HT-29 (cell line): ENCODE measurements around the gene CHCT1. TPM values are rescaled to one million over a fixed set of nuclear protein-coding genes. Genes with fewer than 3 reads are reported as not detected.
"Not testable (repeated sequence)": the region's sequence is repeated elsewhere in the genome, so short reads cannot be mapped to it uniquely, and the experiment has no call there.

ENCODE experiments used
- DNase-seq: peaks from one replicate; pipeline ENCODE4 v3.0.0-alpha.2; 2015; ENCODE audit warnings: low spot score
- total RNA-seq: library from RNA; depleted of rRNA; stranded (reverse); fragments of >200 nt; shearing (Covaris generic); gene quantifications from 2 replicates; pipeline ENCODE4 v1.2.3, GENCODE V29; 2014

The CHCT1 gene
- total RNA-seq, 1 experiment from 2014 or later, result not detected

DNA sequence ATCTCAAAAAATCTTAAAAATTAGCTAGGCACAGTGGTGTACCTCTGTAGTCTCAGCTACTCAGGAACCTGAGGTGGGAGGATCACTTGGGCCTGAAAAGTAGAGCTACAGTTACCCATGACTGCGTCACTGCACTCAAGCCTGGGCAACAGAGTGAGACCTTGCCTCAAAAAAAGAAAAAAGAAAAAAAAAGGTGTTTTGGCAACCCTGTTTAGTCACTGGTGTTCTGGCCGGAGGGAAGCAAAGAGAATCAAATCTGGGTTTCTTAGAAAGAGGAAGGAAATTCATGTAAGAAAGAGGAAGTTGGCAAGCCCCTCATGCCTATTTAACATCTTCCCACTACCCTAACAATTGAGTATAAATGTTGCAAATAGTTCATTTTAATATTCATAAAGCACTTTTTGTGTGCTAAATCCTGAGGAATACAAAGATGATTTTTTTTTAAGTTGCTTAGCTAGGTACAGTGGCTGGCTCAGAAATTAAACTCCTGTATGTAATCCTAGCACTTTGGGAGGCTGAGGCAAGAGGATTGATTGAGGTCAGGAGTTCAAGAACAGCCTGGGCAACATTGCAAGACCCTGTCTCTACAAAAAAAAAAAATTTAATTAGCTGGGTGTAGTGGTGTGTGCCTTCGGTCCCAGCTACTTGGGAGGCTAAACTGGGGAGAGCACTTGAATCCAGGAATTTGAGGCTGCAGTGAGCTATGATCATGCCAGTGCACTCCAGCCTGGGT is 23.9 kb upstream of the CHCT1 start:
- no peak for DNase-seq

DNA sequence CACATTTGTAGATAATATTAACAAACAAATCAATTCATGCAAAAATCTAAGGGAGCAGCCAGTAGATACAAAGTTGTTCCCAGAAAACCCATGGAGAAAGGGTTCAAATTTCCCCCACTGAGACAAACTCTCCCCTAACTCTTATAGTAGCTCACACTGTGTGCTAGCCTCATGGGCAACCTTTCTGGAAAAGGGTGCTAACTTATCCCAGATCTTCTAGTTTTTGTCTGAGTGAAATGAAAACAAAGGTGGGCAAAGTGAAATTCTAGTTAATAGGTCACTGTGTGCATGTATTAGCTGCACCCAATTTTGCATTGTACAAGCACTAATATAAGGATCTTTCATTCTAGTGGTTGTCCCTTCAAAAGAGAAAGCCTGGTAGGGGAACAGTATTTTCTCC is 20.5 kb upstream of the CHCT1 start:
- no peak for DNase-seq

DNA sequence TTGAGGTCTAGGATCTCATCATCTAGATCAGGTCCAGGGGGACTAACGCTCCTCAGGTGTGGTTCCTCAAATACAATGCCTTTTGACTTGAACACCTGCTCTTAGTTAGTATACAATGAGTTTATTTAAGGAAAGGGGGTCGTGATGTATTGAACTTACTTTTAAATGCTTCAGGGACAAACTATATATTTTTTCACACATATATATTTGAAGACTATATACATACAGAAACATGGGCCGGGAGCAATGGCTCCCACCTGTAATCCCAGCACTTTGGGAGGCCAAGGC is 18.8 kb upstream of the CHCT1 start:
- no peak for DNase-seq

DNA sequence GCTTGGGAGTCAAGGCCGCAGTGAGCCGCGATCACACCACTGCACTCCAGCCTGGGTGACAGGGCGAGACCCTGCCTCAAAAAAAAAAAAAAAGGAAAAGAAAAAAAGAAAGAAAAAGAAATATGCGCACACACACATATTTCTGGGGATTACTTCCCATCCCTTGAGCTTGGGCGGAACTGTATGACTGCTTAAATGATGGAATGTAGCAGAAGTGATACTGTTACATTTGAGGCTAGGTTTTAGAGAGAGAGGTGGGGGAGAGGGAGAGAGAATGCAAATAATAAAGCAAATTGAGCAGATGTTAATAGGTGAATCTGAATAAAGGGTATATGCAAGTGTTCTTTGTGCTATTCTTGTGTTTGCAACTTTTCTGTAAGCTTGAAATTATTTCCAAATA is 18.3 kb upstream of the CHCT1 start:
- no peak for DNase-seq

DNA sequence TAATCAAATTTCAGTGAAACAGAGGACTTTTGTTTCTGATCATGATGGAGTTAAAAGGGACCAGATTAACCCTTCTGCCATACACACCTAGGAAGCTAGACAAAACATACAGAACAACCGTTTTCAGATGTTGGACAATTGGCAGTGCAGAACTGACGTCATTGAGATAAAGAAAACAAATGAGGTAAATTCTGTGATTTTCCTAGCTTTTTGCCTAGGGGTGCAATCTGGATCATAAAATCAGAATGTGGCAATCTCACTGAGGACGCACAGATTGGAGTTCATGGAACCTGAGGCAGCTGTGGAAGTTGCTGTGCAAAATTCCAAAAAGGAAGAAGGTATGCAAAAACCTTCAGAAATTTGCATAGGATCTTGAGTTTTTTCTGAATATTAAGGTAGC is 15.4 kb upstream of the CHCT1 start:
- no peak for DNase-seq

DNA sequence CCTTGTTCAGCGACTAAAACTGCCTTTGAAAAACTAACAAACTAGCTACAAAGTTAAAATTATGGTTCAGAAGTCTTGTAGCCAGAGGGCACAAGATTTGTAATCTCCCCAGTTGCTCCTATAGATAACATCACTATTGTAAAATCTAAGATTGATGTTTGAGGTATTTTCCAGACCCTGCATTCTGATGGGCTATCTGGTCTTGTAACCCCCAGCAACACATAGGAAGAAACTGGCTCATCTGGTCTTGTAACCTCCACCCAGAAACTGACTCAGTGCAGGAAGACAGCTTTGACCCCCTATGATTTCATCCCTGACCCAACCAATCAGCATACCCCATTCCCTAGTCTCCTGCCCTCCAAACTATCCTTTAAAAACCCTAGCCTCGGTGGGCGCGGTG is 12.3 kb upstream of the CHCT1 start:
- no peak for DNase-seq

DNA sequence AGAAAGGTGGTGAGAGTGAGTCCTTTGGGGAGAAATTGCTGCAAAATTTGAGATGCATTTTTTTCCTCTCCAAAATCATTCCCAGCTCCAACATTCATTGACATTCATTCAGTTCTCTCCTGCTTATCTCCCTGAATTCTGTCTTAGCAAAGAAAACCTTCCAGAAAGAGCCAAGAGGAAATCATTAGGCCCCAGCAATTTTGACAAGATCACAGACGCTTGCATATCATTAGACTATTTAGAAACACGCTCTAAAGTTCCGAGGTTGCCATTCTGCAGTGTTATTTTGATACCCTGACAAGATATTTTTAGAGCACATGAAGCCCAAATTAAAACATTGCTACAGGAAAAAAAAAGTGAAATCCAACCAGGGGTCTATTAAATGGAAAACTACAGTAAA is 9.6 kb upstream of the CHCT1 start:
- DNase-seq, result no peak

DNA sequence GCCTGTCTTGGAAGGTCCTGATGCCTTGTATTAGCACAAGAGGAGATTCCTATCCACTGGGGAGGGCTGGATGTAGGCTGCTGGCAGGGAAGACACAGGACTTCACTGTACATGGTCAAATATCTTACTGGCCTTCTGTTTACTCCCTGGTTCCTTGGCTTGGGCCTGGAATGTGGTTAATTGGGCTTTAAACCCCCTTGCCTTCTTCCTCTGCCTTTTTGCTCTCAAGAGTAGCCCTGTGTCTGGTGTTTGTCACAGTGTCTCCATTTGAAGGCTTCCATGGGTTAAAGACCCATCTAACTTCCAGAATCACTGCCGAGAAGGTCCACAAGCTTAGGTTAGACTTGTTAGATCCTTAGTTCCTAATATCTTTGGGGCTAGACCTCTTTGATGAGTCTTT is 7.1 kb upstream of the CHCT1 start:
- DNase-seq, result no peak

DNA sequence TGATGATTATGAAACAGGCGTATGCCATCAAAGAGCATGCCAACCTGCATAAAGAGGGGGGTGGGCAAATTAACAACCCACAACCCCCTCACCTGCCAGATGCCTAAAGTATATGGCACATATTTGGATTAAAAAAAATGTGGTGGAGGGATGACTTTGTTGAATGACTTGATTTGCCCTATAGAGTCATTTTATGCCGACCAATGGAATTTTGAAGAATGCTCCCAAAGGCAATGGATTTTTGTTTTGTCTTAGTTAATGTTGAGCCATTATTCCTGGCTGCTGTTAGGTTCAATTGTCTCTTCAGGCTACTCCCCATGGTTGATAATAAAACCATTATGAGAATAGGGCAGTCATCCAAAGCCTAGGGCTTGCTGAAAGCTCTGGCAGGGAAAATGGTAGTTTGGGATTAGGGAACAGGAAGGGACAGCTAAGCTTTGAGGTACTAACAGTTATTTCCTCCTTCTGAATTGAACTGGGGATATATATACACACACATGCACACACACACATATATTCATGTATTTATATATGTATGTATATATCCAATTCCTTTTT is 5.8 kb upstream of the CHCT1 start:
- no peak for DNase-seq

DNA sequence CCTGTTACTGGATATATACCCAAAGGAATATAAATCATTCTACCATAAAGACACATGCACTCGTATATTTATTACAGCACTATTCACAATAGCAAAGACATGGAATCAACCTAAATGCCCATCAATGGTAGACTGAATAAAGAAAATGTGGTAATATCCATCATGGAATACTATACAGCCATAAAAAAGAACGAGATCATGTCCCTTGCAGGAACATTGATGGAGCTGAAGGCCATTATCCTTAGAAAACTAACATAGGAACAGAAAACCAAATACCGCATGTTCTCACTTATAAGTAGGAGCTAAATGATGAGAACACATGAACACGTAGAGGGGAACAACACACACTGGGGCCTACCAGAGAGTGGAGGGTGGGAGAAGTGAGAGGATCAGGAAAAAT is 3.3 kb upstream of the CHCT1 start:
- DNase-seq, result not testable (repeated sequence)

DNA sequence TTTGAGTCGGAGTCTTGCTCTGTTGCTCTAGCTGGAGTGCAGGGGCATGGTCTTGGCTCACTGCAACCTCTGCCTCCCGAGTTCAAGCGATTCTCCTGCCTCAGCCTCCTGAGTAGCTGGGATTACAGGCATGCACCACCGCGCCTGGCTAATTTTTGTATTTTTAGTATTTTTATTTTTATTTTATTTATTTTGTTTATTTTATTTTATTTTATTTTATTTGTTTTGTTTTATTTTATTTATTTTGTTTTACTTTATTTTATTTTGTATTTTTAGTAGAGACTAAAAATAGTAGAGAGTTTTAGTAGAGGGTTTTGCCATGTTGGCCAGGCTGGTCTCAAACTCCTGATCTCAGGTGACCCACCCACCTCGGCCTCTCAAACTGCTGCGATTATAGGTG is 2.4 kb upstream of the CHCT1 start:
- DNase-seq, result not testable (repeated sequence)

DNA sequence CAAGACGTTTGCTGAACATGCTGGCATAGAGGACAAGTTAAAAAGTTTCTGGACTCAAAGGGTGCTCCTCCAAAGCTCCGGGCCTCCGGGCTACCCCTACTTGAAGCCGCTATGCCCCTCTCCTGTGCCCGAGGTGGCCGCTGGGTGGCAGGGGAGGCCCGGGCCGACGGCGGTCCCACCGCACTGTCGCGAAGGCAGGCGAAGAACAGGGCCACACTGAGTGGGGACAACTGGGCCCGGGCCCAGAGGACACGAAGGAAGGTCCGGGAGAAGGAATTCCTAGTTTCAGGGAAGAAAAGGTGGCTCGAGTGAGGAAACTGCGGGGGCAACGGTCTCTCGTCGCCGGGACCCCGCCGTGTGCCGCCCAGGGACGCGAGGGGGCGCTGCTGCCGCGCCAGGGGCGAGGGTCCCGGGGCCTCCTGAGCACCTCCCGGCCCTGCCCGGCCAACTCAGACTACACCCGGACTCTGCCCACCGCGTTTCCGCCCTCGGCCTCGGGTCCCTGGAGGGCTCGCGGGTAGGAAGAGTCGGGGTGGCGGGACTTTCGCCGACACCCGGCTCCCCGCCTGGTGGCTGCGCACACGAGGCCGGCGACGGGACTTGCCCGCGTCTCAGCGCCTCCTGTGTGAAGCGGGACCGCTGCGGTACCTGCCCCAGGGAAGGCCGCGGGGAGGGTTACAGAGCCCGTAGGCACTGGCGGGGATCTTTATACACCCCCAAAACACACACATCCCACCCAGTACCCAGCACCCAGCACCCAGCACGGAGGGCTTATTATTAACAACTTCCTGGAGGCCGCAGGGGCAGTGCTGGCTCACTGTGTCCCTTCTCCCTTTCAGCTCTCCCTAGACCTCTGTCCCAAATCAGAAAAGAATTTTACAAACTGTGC is 772 bp upstream of the CHCT1 start:
- DNase-seq, result peak; percentile 71

DNA sequence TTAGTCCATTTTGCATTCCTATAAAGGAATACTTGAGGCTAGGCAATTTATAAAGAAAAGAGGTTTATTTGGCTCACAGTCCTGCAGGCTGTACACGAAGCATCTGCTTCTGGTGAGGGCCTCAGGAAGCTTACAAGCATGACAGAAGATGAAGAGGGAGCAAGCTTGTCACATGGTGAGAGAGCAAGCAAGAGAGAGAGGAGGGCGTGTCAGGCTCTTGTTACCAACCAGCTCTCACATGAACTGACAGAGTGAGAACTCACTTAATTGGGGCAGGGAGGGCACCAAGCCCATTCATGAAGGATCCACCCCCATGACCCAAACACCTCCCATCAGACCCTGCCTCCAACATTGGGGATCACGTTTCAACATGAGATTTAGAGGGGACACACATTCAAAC is 1.6 kb downstream of the CHCT1 start:
- no peak for DNase-seq

DNA sequence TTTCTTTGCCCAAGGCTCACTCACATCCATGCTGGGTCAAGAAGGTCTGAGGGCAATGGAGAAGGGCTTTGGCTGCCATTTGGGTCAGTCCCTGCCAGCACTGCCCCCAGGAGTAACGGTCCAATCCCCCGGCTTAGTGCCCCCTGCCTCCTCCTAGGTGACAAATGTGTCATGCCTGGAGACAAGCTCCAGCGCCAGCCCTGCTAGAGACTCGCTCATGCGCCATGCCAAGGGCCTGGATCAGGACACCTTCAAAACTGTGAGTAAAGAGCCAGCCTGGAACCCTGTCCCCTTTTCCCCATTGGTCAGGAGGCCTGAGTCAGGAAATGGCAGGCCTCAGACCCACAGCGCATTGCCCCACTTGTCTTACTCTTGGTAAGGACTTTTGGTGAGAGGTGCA is 3.3 kb downstream of the CHCT1 start:
- no peak for DNase-seq

DNA sequence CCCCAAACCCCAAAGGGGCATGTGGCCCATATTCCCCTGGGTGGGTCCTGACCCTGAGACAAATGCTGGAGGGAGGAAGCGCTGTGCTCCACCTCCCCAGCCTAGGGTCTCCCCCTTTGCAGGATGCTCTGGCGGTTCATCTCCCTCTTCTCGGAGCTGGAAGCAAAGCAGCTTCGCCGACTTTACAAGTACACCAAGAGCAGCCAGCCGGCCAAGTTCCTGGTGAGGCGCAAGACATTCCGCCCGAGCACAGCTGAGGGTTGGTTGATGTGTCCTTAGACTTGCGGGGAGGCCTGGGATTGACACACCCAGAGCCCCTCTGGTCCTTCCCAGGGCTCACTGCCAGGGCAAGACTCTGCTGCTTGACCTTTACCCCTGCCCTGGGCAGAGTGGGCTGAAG is 4.3 kb downstream of the CHCT1 start:
- DNase-seq, result no peak

DNA sequence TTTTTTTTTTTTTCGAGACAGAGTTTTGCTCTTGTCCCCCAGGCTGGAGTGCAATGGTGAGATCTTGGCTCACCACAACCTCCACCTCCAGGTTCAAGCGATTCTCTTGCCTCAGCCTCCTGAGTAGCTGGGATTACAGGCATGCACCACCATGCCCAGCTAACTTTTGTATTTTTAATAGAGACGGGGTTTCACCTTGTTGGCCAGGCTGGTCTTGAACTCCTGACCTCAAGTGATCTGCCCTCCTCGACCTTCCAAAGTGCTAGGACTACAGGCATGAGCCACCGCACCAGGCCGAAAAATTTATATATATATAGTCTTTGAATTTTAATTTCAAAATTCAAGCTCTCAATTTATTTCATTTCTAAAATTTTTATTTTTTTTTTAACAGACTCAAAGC is 6.2 kb downstream of the CHCT1 start:
- not testable (repeated sequence) for DNase-seq

DNA sequence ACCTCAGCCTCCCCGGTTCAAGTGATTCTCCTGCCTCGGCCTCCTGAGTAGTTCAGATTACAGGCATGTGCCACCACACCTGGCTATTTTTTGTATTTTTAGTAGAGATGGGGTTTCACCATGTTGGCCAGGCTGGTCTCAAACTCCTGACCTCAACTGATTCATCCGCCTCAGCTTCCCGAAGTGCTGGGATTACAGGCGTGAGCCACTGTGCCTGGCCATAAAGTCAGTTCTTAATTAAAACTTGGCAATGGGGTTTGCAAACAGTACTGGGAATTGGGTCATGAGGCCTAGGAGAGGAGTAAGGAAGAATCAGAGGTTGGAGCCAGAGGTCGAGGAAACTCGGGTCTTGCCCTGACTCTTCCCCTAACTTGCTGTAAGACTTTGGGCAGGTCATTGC is 8.3 kb downstream of the CHCT1 start:
- not testable (repeated sequence) for DNase-seq

DNA sequence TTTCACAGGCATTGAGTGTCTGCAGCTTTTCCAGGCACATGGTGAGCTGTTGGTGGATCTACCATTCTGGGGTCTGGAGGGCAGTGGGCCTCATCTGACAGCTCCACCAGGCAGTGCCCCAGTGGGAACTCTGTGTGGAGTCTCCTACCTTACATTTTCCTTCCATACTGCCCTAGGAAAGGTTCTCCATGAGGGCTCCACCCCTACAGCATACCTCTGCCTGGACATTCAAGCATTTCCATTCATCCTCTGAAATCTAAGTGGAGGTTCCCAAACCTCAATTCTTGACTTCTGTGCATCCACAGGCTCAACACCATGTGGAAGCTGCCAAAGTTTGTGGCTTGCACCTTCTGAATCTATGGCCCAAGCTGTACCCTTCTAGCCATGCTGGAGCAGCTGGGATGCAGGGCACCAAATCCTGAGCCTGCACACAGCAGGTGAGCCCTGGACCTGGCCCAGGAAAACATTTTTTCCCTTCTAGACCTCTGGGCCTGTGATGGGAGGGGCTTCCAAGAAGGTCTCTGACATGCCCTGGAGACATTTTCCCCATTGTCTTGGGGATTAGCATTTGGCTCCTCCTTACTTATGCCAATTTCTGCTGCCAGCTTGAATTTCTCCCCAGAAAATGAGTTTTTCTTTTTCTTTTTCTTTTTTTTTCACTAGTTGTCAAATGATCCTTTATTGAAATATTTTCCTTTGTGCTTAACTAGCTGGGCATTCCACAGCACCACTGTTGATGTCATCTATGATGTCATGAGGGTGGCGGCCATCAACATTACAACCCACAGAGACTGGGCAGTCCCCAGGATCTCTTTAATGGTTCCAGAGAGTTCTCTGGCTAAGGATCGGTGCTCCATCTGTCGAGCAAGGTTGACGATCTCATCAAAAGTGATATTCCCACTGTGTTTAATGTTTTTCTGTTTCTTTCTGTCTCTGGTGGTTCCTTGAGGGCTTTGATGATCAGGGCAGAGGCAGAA is 11.0 kb downstream of the CHCT1 start:
- DNase-seq, result not testable (repeated sequence)

DNA sequence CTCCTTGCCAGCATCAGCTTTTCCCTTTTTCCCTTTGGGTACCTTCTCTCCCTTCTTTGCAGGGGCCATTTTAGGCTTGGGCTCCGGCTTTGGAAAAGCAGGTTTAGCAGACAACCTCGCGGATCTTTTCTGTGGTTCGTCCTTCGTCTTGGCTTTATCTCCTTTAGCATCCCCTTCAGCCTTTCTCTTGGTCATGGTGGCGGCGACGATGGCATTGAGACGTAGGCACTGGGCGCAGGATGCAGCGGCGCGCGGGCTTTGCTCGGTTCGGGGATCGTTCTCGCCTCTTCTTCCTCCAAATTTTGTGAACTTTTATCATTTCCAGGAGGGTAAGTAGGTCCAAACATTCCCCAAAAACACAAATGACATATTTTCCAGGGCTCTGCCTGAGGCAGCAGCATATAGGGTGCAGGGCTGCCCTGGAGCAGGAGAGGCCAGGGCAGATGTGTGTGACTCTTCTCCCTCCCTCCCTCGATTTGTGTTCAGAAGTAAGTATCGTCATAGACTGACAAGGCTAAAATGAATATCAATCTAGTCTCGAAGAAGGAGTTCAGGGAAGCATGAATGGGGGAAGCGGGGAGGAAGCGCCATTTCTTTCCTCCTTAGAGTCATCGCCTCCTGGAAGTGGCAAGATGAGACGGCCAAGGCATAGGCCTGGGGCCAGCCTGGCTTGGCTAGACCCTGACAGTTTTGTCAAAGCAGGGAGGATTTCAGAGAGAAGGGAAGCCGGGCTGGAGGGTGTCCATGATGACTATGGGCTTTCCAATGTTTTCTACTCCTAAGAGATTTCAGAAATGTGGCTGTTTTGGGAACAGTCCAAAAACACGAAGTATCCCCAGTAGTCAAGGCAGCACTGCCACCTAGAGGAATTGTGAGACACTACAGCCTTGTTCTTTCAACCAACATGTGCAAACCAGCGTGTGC is 13.2 kb downstream of the CHCT1 start:
- DNase-seq, result peak; percentile 83

DNA sequence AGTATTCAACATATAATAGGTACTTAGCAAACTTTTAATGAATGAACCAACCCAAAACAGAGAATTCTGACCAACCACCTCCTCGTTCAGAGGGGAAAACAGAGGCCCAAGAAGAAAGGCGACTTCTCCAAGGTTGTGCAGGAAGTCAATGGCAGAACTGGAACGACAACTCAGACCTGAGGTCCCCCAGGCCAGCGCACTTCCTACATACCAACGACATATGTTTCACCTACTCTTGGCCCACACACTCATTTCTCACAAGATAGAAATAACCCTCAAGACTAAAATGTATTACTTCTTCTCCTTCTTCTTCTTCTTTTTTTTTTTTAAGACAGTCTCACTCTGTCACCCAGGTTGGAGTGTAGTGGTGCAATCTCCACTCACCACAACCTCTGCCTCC is 14.4 kb downstream of the CHCT1 start:
- no peak for DNase-seq

DNA sequence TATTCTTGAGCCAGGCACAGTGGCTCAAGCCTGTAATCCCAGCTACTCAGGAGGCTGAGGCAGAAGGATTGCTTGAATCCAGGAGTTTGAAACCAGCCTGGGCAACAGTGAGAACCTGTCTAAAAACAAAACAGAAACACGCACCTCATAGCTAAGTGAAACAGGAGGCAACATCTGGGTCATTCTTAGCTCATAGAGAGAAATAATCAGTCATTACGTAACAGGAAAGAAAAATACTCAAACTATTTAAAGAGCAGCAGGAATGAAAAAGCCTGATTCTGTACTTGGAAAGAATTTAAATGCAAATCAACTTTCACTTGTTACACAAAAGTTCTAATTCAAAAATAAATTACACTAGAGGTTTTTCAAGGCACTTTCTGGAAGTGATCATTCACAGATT is 17.2 kb downstream of the CHCT1 start:
- DNase-seq, result no peak
